ENCODE data around the gene TSTD1.

The TSTD1 gene

GRCh38 chr1:161044535-161044907 lies 5.8 kb upstream of the TSTD1 start:
- TF ChIP-seq EZH2phosphoT487 (IDR thresholded peaks at IDR 0.05; ENCODE audit: low read depth) (no peak), CTCF (IDR thresholded peaks at IDR 0.05; ENCODE audit: low read depth, low read length) (no peak)
- Histone ChIP-seq H4K20me1 (ENCODE audit: insufficient read depth, low read length) (peaks cover 12% of the 10 kb centered on the region; the same call in 1 of the 2 replicates), H3K79me2 (ENCODE audit: low read length) (peaks cover 26% of the 10 kb centered on the region), H3K27ac (ENCODE audit: low read length) (peak overlapping the region; percentile 91), H3K27me3 (ENCODE audit: low read depth, low read length) (no peaks in the 10 kb centered on the region), H3K9ac (ENCODE audit: low read length) (peak overlapping the region; percentile 98), H3K4me1 (ENCODE audit: low read length) (peaks cover 28% of the 10 kb centered on the region), H3K36me3 (replicated peaks; ENCODE audit: low read depth, low read length) (peaks cover 57% of the 10 kb centered on the region), H2AFZ (ENCODE audit: low read depth, low read length) (no peak overlapping the region), H3K4me2 (ENCODE audit: low read length) (peak overlapping the region; percentile 84), H3K4me3 (ENCODE audit: low read length) (peak overlapping the region; percentile 81), H3K9me3 (ENCODE audit: insufficient read depth, low read length) (no peaks in the 10 kb centered on the region)

- H3K9ac ChIP-seq (ENCODE audit: low read length), result no peak overlapping the region
- no peak overlapping the region for H3K4me3 ChIP-seq (ENCODE audit: low read length)
- no peak overlapping the region for H3K4me2 ChIP-seq (ENCODE audit: low read length)
- H3K36me3 ChIP-seq (replicated peaks; ENCODE audit: low read depth, low read length), result peaks cover 41% of the 10 kb centered on the region
- no peaks in the 10 kb centered on the region for H3K27me3 ChIP-seq (ENCODE audit: low read depth, low read length)
- H3K4me1 ChIP-seq (ENCODE audit: low read length), result peaks cover 6% of the 10 kb centered on the region
- no peak for TF ChIP-seq CTCF (IDR thresholded peaks at IDR 0.05; ENCODE audit: low read depth, low read length)
- no peak for TF ChIP-seq EZH2phosphoT487 (IDR thresholded peaks at IDR 0.05; ENCODE audit: low read depth)
- no peaks in the 10 kb centered on the region for H3K9me3 ChIP-seq (ENCODE audit: insufficient read depth, low read length)
- H3K79me2 ChIP-seq (ENCODE audit: low read length), result peaks cover 15% of the 10 kb centered on the region
- no peak overlapping the region for H2AFZ ChIP-seq (ENCODE audit: low read depth, low read length)
- no peak overlapping the region for H3K27ac ChIP-seq (ENCODE audit: low read length)
- H4K20me1 ChIP-seq (ENCODE audit: insufficient read depth, low read length), result peaks cover 11% of the 10 kb centered on the region; the same call in 1 of the 2 replicates
Observed at GRCh38 chr1:161039546-161039945, 782 bp upstream of the TSTD1 start.

- Histone ChIP-seq H4K20me1 (ENCODE audit: insufficient read depth, low read length) (peaks cover 8% of the 10 kb centered on the region; the same call in 1 of the 2 replicates), H2AFZ (ENCODE audit: low read depth, low read length) (no peak overlapping the region), H3K4me2 (ENCODE audit: low read length) (no peak overlapping the region), H3K9me3 (ENCODE audit: insufficient read depth, low read length) (no peaks in the 10 kb centered on the region), H3K36me3 (replicated peaks; ENCODE audit: low read depth, low read length) (peaks cover 41% of the 10 kb centered on the region), H3K79me2 (ENCODE audit: low read length) (peaks cover 11% of the 10 kb centered on the region), H3K4me1 (ENCODE audit: low read length) (peaks cover 2% of the 10 kb centered on the region), H3K27me3 (ENCODE audit: low read depth, low read length) (no peaks in the 10 kb centered on the region), H3K9ac (ENCODE audit: low read length) (no peak overlapping the region), H3K4me3 (ENCODE audit: low read length) (no peak overlapping the region), H3K27ac (ENCODE audit: low read length) (no peak overlapping the region)
- TF ChIP-seq CTCF (IDR thresholded peaks at IDR 0.05; ENCODE audit: low read depth, low read length), result no peak
- no peak for TF ChIP-seq EZH2phosphoT487 (IDR thresholded peaks at IDR 0.05; ENCODE audit: low read depth)
Observed at GRCh38 chr1:161039154-161039545, 386 bp upstream of the TSTD1 start.

- H3K79me2 ChIP-seq (ENCODE audit: low read length), result no peaks in the 10 kb centered on the region
Observed at GRCh38 chr1:161037661-161038522, 872 bp downstream of the TSTD1 start.

More at GRCh38 chr1:161037661-161038522, 872 bp downstream of the TSTD1 start:
- Histone ChIP-seq H3K36me3 (replicated peaks; ENCODE audit: low read depth, low read length) (peaks cover 37% of the 10 kb centered on the region), H2AFZ (ENCODE audit: low read depth, low read length) (no peak overlapping the region), H3K4me3 (ENCODE audit: low read length) (no peak overlapping the region), H3K9me3 (ENCODE audit: insufficient read depth, low read length) (no peaks in the 10 kb centered on the region), H3K4me1 (ENCODE audit: low read length) (no peaks in the 10 kb centered on the region), H3K4me2 (ENCODE audit: low read length) (no peak overlapping the region), H3K27ac (ENCODE audit: low read length) (no peak overlapping the region), H3K9ac (ENCODE audit: low read length) (no peak overlapping the region), H3K27me3 (ENCODE audit: low read depth, low read length) (no peaks in the 10 kb centered on the region), H4K20me1 (ENCODE audit: insufficient read depth, low read length) (peaks cover 4% of the 10 kb centered on the region; the same call in 1 of the 2 replicates)
- TF ChIP-seq EZH2phosphoT487 (IDR thresholded peaks at IDR 0.05; ENCODE audit: low read depth) (no peak), CTCF (IDR thresholded peaks at IDR 0.05; ENCODE audit: low read depth, low read length) (no peak)

Measured in OCI-LY3 (cell line).